CD4-positive, alpha-beta T cell (primary cell): ENCODE data around the gene SH3BP5. TPM values are rescaled to one million over a fixed set of nuclear protein-coding genes. Genes with fewer than 3 reads are reported as not detected.
"Not testable (repeated sequence)": the region's sequence is repeated elsewhere in the genome, so short reads cannot be mapped to it uniquely, and the experiment has no call there.

Experiments
- ATAC-seq: fragments of 200-7000 bp; cut with Tn5 transposase; one replicate; pipeline ENCODE4 v1.10.0; 2022; ENCODE audit warnings: mild to moderate bottlenecking; ENCODE audit not compliant: poor library complexity
- CTCF ChIA-PET: fragments of 350-600 bp; sonication (Branson Sonifier 250); formaldehyde crosslinking; loops from one replicate; lab custom pipeline; 2021; ENCODE audit warnings: antibody characterized with exemption, inconsistent platforms; lab: Charles Lee
- POLR2A ChIA-PET: fragments of 350-600 bp; sonication (Branson Sonifier 250); formaldehyde crosslinking; loops from one replicate; lab custom pipeline; 2021; ENCODE audit warnings: antibody characterized with exemption, inconsistent platforms; lab: Charles Lee
- DNase-seq, 14 experiments: peaks; one replicate each; pipeline ENCODE4 v3.0.0-alpha.2; 2013 to 2020; ENCODE audit warnings: mixed read lengths in 2 of 14
- H3K27ac ChIP-seq, 2 donors: one replicate each; pipeline versions ENCODE4 v1.5.1 to v1.7.0; 2013; ENCODE audit warnings: low read length in 2 of 2, low read depth in 1 of 2, mild to moderate bottlenecking in 1 of 2
- H3K27me3 ChIP-seq, 2 experiments: 1 replicate in 1 of 2; 2 replicates in 1 of 2; pipeline versions ENCODE4 v1.6.1 to v1.7.0; 2013; ENCODE audit warnings: low read length in 2 of 2, control low read depth in 1 of 2, mild to moderate bottlenecking in 1 of 2, moderate library complexity in 1 of 2; ENCODE audit not compliant: insufficient read depth in 2 of 2, control insufficient read depth in 1 of 2
- H3K36me3 ChIP-seq: one replicate; pipeline ENCODE4 v1.6.1; 2013; ENCODE audit warnings: low read length, control low read depth; ENCODE audit not compliant: insufficient read depth
- H3K4me1 ChIP-seq: one replicate; pipeline ENCODE4 v1.6.1; 2013; ENCODE audit warnings: low read length, control low read depth; ENCODE audit not compliant: insufficient read depth
- H3K4me3 ChIP-seq: one replicate; pipeline ENCODE4 v1.5.1; 2013; ENCODE audit warnings: mild to moderate bottlenecking, low read length, moderate library complexity
- H3K9me3 ChIP-seq, 2 experiments: 1 replicate in 1 of 2; 2 replicates in 1 of 2; pipeline versions ENCODE4 v1.6.1 to v1.7.0; 2013; ENCODE audit warnings: low read length in 2 of 2, mild to moderate bottlenecking in 2 of 2, control low read depth in 1 of 2, moderate library complexity in 1 of 2; ENCODE audit not compliant: control insufficient read depth in 1 of 2, insufficient read depth in 1 of 2
- H3K27ac Mint-ChIP-seq: one replicate; pipeline ENCODE4 v1.8.0; 2020; ENCODE audit warnings: mixed read lengths
- H3K27me3 Mint-ChIP-seq: one replicate; pipeline ENCODE4 v1.8.0; 2021; ENCODE audit warnings: mixed read lengths
- H3K36me3 Mint-ChIP-seq: one replicate; pipeline ENCODE4 v1.8.0; 2021; ENCODE audit warnings: low read depth, mixed read lengths
- H3K4me1 Mint-ChIP-seq: one replicate; pipeline ENCODE4 v1.8.0; 2021; ENCODE audit warnings: low read depth, mixed read lengths
- H3K4me3 Mint-ChIP-seq: one replicate; pipeline ENCODE4 v1.8.0; 2020; ENCODE audit warnings: mild to moderate bottlenecking, mixed read lengths
- H3K9me3 Mint-ChIP-seq: one replicate; pipeline ENCODE4 v1.8.0; 2020; ENCODE audit warnings: mixed read lengths
- intact Hi-C, 2 experiments: fragments of 100-400 bp; cut with DNase I in 1 of 2; cut with micrococcal nuclease in 1 of 2; formaldehyde crosslinking; loops; one replicate each; pipeline versions ENCODE4 v1.15.1 to v1.9.0; 2023 to 2025; cut with DNase I, micrococcal nuclease
- total RNA-seq, 174 experiments: library from RNA in 2 of 174; stranded (reverse) in 2 of 174; gene quantifications; one replicate each; pipeline ENCODE4 v1.2.3 and lab custom pipeline; 2021 to 2026
- TF ChIP-seq, protein P1 (sequence below): fragments of 200-600 bp; IDR thresholded peaks from one replicate; pipeline ENCODE4 v1.8.0; 2022; ENCODE audit warnings: antibody characterized with exemption, mild to moderate bottlenecking

SH3BP5 gene
- total RNA-seq, 2 experiments from 2014 or later: 16.8 to 17.7 TPM

DNA sequence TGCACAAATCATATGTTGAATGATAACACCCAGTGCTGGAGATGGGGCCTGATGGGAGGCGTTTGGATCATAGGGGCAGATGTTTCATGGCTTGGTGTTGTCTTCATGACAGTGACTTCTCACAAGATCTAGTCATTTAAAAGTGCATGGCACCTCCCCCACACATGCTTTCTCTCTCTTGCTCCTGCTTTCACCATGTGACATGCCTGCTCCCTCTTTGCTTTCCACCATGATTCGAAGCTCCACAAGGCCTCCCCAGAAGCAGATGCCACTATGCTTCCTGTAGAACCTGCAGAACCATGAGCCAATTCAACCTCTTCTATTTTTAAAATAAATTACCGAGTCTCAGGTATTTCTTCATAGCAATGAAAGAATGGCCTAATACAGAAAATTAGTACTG is 17.8 kb upstream of the SH3BP5 start:
- H3K27ac Mint-ChIP-seq: peak overlapping the region; percentile 51
- TF ChIP-seq, protein P1, sequence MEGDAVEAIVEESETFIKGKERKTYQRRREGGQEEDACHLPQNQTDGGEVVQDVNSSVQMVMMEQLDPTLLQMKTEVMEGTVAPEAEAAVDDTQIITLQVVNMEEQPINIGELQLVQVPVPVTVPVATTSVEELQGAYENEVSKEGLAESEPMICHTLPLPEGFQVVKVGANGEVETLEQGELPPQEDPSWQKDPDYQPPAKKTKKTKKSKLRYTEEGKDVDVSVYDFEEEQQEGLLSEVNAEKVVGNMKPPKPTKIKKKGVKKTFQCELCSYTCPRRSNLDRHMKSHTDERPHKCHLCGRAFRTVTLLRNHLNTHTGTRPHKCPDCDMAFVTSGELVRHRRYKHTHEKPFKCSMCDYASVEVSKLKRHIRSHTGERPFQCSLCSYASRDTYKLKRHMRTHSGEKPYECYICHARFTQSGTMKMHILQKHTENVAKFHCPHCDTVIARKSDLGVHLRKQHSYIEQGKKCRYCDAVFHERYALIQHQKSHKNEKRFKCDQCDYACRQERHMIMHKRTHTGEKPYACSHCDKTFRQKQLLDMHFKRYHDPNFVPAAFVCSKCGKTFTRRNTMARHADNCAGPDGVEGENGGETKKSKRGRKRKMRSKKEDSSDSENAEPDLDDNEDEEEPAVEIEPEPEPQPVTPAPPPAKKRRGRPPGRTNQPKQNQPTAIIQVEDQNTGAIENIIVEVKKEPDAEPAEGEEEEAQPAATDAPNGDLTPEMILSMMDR: no peak
- DNase-seq (no peak), ATAC-seq (no peak)
- H3K36me3 Mint-ChIP-seq: no peaks in the 10 kb centered on the region
- ChIA-PET CTCF (interaction anchor here (0.9 to 1.8 kb wide), 3 partner anchors 12 to 82 kb away, joined by 3 to 5 read pairs (median 4); partner anchors contain the start of gene SH3BP5), POLR2A (no interaction called here)
- no peak overlapping the region for H3K4me3 Mint-ChIP-seq
- H3K4me1 Mint-ChIP-seq: peaks cover 63% of the 10 kb centered on the region
- peaks cover 0 to 13% of the 10 kb centered on the region in 2 experiments for H3K9me3 ChIP-seq
- H3K4me3 ChIP-seq: no peak overlapping the region
- intact Hi-C loops: no loop called here
- H3K27me3 ChIP-seq: no peaks in the 10 kb centered on the region
- peaks cover 7% of the 10 kb centered on the region for H3K9me3 Mint-ChIP-seq
- peaks cover 71% of the 10 kb centered on the region for H3K4me1 ChIP-seq
- H3K27me3 Mint-ChIP-seq: no peaks in the 10 kb centered on the region
- no peaks in the 10 kb centered on the region for H3K36me3 ChIP-seq
- no peak overlapping the region for H3K27ac ChIP-seq

DNA sequence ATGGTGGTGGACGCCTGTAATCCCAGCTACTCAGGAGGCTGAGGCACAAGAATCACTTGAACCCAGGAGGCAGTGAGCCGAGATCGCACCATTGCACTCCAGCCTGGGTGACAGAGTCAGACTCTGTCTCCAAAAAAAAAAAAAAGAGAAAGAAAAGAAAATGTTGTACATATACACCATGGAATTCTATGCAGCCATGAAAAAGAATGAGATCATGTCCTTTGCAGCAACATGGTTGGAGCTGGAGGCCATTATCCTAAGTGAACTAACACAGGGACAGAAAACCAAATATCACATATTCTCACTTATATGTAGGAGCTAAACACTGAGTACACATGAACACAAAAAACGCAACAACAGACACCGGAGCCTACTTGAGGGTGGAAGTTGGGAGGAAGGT is 17.1 kb upstream of the SH3BP5 start:
- H3K36me3 ChIP-seq, H3K27me3 ChIP-seq, H3K4me3 Mint-ChIP-seq, intact Hi-C loops, H3K27ac Mint-ChIP-seq, H3K36me3 Mint-ChIP-seq, H3K9me3 Mint-ChIP-seq, H3K27ac ChIP-seq, ATAC-seq, DNase-seq, H3K4me3 ChIP-seq, H3K27me3 Mint-ChIP-seq: not testable (repeated sequence)
- CTCF ChIA-PET: interaction anchor here (0.7 to 1.8 kb wide), 3 partner anchors 13 to 81 kb away, joined by 3 to 4 read pairs (median 3); partner anchors contain the start of gene SH3BP5
- H3K4me1 Mint-ChIP-seq: peaks cover 63% of the 10 kb centered on the region
- Histone ChIP-seq H3K4me1 (peaks cover 66% of the 10 kb centered on the region), H3K9me3 (peaks cover 0 to 13% of the 10 kb centered on the region in 2 experiments)
- POLR2A ChIA-PET: interaction anchor here (0.6 to 1.5 kb wide), 2 partner anchors 50 to 78 kb away, joined by 3 to 4 read pairs; no protein-coding TSS in a partner anchor

DNA sequence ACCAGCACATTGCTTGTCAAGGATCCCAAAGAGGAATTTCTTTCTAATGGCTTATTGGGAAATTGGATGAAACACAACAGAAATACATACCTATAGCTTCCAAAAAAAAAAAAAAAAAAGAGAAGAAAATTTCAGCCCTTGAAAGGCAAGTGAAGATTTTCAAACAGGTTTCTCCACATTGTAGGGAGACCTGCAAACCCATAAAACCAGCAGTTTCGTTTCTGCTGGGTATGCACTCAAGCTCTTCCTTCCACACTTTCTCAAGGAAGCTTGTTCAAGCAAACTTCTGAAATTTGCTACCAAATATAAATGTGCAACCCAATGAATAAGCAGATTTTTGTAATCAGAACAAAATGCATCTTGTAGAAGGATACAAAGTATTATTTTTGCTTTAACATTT is 15.9 kb upstream of the SH3BP5 start:
- Mint-ChIP-seq H3K4me3 (peak overlapping the region; percentile 13), H3K36me3 (no peaks in the 10 kb centered on the region), H3K9me3 (peaks cover 7% of the 10 kb centered on the region), H3K27ac (peak overlapping the region; percentile 79), H3K4me1 (peaks cover 72% of the 10 kb centered on the region), H3K27me3 (no peaks in the 10 kb centered on the region)
- peak overlapping the region in 1 of 2 donors; percentile 45 for H3K27ac ChIP-seq
- H3K9me3 ChIP-seq: peaks cover 0 to 13% of the 10 kb centered on the region in 2 experiments
- no peaks in the 10 kb centered on the region for H3K36me3 ChIP-seq
- DNase-seq (no peak), ATAC-seq (no peak)
- TF ChIP-seq, protein P1: no peak
- CTCF ChIA-PET: interaction anchor here (0.7 to 4.1 kb wide), 4 partner anchors 10 to 80 kb away, joined by 3 to 17 read pairs (median 4); partner anchors contain the start of gene SH3BP5
- peaks cover 63% of the 10 kb centered on the region for H3K4me1 ChIP-seq
- H3K27me3 ChIP-seq: no peaks in the 10 kb centered on the region
- H3K4me3 ChIP-seq: no peak overlapping the region
- intact Hi-C loops: no loop called here
- POLR2A ChIA-PET: interaction anchor here (0.6 to 2.2 kb wide), 6 partner anchors 13 to 950 kb away, joined by 3 to 12 read pairs (median 4); partner anchors contain the start of gene SH3BP5
